ENCODE data around the gene XYLB. TPM values are rescaled to one million over a fixed set of nuclear protein-coding genes. Genes with fewer than 3 reads are reported as not detected.

The XYLB gene
- total RNA-seq, 1 experiment from 2014 or later: 18.1 TPM

DNA sequence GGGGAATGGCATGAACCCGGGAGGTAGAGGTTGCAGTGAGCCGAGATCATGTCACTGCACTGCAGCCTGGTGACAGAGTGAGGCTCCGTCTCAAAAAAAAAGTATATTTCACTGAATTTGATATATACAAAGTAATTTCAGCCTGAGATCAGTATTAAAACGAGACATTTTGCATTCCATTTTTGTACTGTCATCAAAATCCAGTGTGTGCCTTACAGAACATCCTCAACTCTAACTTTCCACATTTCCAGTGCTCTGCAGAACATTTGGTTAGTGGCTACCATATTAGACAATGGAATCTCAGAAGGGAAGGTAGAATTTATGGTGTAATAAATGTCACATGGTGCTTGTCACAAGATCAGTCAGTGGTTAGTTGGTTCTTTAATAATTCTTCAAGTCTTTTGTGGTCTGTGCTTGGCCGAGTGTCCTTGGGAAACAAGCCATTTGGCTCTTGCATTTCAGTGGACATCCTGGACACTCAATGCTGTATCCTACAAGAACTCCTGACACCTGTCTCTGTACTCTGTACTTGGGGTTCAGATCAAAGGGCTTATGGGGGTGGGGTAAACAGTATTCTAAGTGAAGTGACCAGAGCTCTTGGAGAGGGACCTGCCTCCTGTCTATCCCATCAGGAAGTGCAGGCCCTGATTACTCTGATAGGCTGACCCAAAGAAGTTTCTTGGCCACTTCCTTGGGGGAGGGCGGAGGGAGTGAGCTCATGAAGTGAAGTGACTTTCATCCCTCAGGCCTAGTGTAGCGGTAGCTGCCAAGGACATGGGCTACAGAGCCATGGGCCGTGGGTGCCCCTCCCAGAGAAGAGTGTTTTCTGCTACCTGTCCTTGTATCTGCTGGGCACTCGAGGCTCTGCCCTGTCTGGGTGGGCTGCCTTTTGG is 110.8 kb downstream of the XYLB start:
- in situ Hi-C loops (cut with HindIII; ENCODE audit: low pct_unique_long_range_greater_than_20kb, low sequenced_read_pairs): no loop called here
- peak; percentile 72 for DNase-seq (ENCODE audit: low read depth, low spot score)

DNA sequence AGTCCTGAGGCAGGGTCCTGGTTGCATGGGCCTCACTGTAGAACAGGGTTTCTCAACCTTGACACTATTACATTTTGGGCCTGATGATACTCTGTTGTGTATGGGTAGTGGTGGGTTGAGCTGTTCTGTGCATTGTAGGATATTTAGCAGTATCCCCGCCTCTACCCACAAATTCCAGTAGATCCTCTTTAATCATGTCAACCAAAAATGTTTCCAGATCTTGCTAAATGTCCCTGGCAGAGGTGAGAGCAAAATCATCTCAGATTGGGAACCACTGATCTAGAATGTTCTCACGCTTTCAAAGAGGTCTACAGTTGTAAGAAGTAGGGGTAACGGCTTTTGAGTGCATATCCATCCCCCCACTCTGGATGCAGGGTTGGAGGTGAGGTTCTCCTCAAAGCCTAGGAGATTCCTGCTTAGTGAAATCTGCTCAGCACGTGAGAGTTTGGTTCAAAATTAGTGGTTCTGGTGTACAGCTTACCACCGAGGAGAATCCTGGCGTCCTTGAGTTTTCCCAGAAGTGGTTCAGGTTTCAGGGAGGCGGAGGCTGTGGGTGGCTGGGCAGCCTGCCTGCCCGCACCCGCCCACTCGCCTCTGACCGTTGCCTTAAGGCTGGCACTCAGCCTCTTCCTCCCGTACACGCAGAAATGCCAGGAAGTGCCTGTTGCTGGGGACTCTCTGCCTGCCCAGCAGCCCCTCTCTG is 112.4 kb downstream of the XYLB start:
- in situ Hi-C loops (cut with HindIII; ENCODE audit: low pct_unique_long_range_greater_than_20kb, low sequenced_read_pairs): no loop called here
- no peak for DNase-seq (ENCODE audit: low read depth, low spot score)

DNA sequence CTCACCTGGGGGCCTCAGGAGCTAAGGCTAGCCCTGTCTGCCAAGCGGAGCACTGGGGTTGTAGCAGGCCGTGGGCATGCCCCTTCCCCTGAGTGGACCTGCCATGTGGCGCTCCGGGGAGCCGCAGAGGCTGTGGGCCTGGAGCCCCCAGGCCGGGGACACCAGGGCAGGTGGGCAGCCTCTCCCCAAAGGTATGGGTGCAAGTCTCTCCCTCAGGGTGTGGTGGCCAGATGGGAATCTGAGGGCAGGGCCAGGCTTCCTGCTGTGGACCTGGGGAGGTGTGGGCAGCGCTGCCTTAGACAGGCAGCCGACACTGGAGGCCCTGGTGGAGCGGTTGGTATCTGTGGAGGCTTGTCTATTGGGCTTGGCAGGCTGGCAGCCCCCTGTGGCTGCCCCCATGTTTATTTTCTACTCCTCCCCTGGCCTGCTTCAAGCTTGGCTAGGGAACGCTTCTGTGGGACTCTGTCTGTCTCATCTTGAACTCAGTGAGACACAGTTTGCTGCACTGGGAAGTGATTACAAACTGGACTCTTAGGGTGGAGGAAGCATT is 113.0 kb downstream of the XYLB start:
- in situ Hi-C loops (cut with HindIII; ENCODE audit: low pct_unique_long_range_greater_than_20kb, low sequenced_read_pairs): no loop called here
- no peak for DNase-seq (ENCODE audit: low read depth, low spot score)

DNA sequence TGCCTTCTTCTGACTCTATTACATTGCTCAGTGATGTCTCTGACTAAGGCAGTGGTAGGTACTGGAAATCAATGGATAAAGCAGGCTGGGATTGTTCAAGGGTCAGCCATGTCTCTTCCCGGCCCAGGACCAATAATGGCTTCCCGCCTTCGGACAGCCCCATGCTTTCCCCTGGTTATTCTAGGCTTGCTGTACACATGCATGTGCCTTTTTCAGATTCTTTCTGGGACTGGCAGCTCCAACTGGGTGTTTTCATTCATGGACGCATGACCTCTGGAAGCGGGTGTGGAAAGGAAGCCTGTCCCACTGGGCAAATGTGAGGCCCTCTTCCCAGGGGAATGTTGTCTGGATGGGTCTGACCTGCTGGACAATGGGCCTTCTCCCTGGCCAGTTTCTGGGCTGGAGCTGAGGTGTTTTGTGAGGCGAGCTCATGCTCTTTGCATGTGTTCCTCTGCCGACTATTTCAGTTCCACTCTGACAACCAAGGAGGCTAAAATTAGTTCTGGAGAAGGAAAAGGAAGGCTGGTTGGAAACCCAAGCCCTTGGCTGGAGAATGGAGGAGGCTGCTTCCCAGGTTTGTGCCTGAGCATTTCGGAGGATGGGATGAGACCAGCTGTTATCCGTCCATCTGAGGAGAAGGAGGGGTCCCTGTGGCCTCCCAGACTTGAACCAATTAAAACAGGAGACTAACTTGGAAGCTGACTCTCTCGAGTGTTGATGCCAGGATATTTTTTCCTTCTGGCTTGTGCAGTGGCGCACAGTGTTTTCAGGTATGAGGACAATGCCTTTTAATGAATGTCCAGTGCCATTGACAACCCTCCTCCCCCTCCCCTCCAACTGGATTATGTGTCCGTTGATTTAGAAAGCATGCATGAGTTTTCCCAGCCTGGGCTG is 114.0 kb downstream of the XYLB start:
- no peak for DNase-seq (ENCODE audit: low read depth, low spot score)
- in situ Hi-C loops (cut with HindIII; ENCODE audit: low pct_unique_long_range_greater_than_20kb, low sequenced_read_pairs): no loop called here

Small RNA genes within 50 kb of the gene (small RNA-seq; reads per million reads assigned to genes)
- gene RNU6-235P: 0 reads per million in 2 experiments

Other genes with a start within 250 kb of the XYLB start
- gene ACAA1, start 209.7 kb upstream of the XYLB start, total RNA-seq (2014; rRNA removed; shearing (Covaris generic)): 14.1 and 26.2 TPM in 2 replicates
- 0.98 and 1.8 TPM in 2 replicates for gene MYD88, start 208.1 kb upstream of the XYLB start, total RNA-seq (2014; rRNA removed; shearing (Covaris generic))
- gene OXSR1, start 181.2 kb upstream of the XYLB start, total RNA-seq (2014; rRNA removed; shearing (Covaris generic)): 27.9 and 28.6 TPM in 2 replicates
- gene SLC22A13, start 81.0 kb upstream of the XYLB start, total RNA-seq (2014; rRNA removed; shearing (Covaris generic)): 0.34 TPM in 1 of 2 replicates, not detected in the other
- gene SLC22A14, start 64.5 kb upstream of the XYLB start, total RNA-seq (2014; rRNA removed; shearing (Covaris generic)): not detected in 2 replicates
- 7.6 and 8.3 TPM in 2 replicates for gene ACVR2B, start 107.1 kb downstream of the XYLB start, total RNA-seq (2014; rRNA removed; shearing (Covaris generic))
- gene EXOG, start 149.6 kb downstream of the XYLB start, total RNA-seq (2014; rRNA removed; shearing (Covaris generic)): 4.8 and 6.1 TPM in 2 replicates

All from SK-MEL-5 (cell line).